Bone marrow (tissue), 2 donors: Measurements from ENCODE around the gene RGS4.

Experiments
- DNase-seq, 2 donors: peaks; one replicate each; lab custom pipeline; 2025; lab: John Stamatoyannopoulos, UW

RGS4 gene

GRCh38 chr1:163102590-163102989 is 33.4 kb downstream of the RGS4 start:
- no peak for DNase-seq

GRCh38 chr1:163104385-163105099 is 35.4 kb downstream of the RGS4 start:
- DNase-seq, result no peak

GRCh38 chr1:163106364-163106987 is 37.3 kb downstream of the RGS4 start:
- DNase-seq, result no peak

- no peak for DNase-seq
These were observed 38.5 kb downstream of the RGS4 start for GRCh38 chr1:163107655-163108054.

GRCh38 chr1:163115887-163116286 is 46.7 kb downstream of the RGS4 start:
- no peak for DNase-seq

GRCh38 chr1:163119707-163120106 is 50.5 kb downstream of the RGS4 start:
- DNase-seq, result no peak

GRCh38 chr1:163120372-163120771 is 51.2 kb downstream of the RGS4 start:
- DNase-seq, result no peak

- no peak for DNase-seq
These were observed 55.7 kb downstream of the RGS4 start for GRCh38 chr1:163124812-163125211.
